HepG2 (cell line): ENCODE measurements around the gene GFRA4. TPM values are rescaled to one million over a fixed set of nuclear protein-coding genes. Genes with fewer than 3 reads are reported as not detected.

Experiments used
- ARID2 ChIP-seq: sonication (generic); formaldehyde crosslinking; IDR thresholded peaks from 2 replicates; pipeline ENCODE4 v1.8.1; 2022; ENCODE audit warnings: mild to moderate bottlenecking, missing genetic modification reagents, borderline replicate concordance
- CHD4 ChIP-seq: fragments of 200-600 bp; sonication (generic); IDR thresholded peaks from 2 replicates; pipeline ENCODE4 v1.7.0; 2017; ENCODE audit warnings: mild to moderate bottlenecking, low read length, borderline replicate concordance
- DBP ChIP-seq: sonication (generic); formaldehyde crosslinking; IDR thresholded peaks from 2 replicates; pipeline ENCODE4 v1.4.0; 2020; ENCODE audit warnings: missing genetic modification reagents; ENCODE audit errors: not compliant biosample characterization
- HDAC2 ChIP-seq: sonication (generic); formaldehyde crosslinking; IDR thresholded peaks from 2 replicates; pipeline ENCODE4 v1.4.0; 2020; ENCODE audit warnings: missing genetic modification reagents
- HDAC6 ChIP-seq: fragments of 200-600 bp; sonication (generic); IDR thresholded peaks from 2 replicates; pipeline ENCODE4 v1.7.0; 2017; ENCODE audit warnings: mild to moderate bottlenecking, antibody characterized with exemption, low read length, low read depth
- ISX ChIP-seq: sonication (generic); formaldehyde crosslinking; conservative IDR thresholded peaks from 2 replicates; pipeline ENCODE4 v1.5.0; 2020; ENCODE audit warnings: missing genetic modification reagents
- MEIS2 ChIP-seq: sonication (generic); formaldehyde crosslinking; IDR thresholded peaks from 2 replicates; pipeline ENCODE4 v1.9.0; 2021; ENCODE audit warnings: mild to moderate bottlenecking, missing genetic modification reagents
- MIER3 ChIP-seq: IDR thresholded peaks from 2 replicates; pipeline ENCODE4 v1.6.1; 2016; ENCODE audit warnings: missing compliant biosample characterization, borderline replicate concordance
- PLRG1 ChIP-seq: fragments of 450-650 bp; conservative IDR thresholded peaks from 2 replicates; pipeline ENCODE4 v1.6.1; 2016
- POGZ ChIP-seq: sonication (generic); formaldehyde crosslinking; IDR thresholded peaks from 2 replicates; pipeline ENCODE4 v1.4.0; 2020; ENCODE audit warnings: mild to moderate bottlenecking, missing genetic modification reagents
- SNAPC2 ChIP-seq: sonication (generic); formaldehyde crosslinking; IDR thresholded peaks from 2 replicates; pipeline ENCODE4 v1.8.1; 2022; ENCODE audit warnings: mild to moderate bottlenecking, missing genetic modification reagents
- SRF ChIP-seq: IDR thresholded peaks from 2 replicates; pipeline ENCODE4 v1.6.1; 2011; ENCODE audit warnings: mild to moderate bottlenecking, low read depth, low read length, moderate library complexity
- YEATS4 ChIP-seq: sonication (generic); formaldehyde crosslinking; IDR thresholded peaks from 2 replicates; pipeline ENCODE4 v1.4.0; 2020; ENCODE audit warnings: missing genetic modification reagents, borderline replicate concordance
- ZBTB1 ChIP-seq: sonication (generic); formaldehyde crosslinking; IDR thresholded peaks from 2 replicates; pipeline ENCODE4 v1.4.0; 2020; ENCODE audit warnings: missing genetic modification reagents, borderline replicate concordance
- ZBTB49 ChIP-seq: sonication (generic); formaldehyde crosslinking; IDR thresholded peaks from 2 replicates; pipeline ENCODE4 v1.4.0; 2020; ENCODE audit warnings: missing genetic modification reagents, borderline replicate concordance
- ZFP90 ChIP-seq: sonication (generic); formaldehyde crosslinking; IDR thresholded peaks from 2 replicates; pipeline ENCODE4 v1.8.0; 2022; ENCODE audit warnings: missing genetic modification reagents, mild to moderate bottlenecking, inconsistent platforms, borderline replicate concordance
- ZNF24 ChIP-seq: fragments of 450-650 bp; IDR thresholded peaks from 2 replicates; pipeline ENCODE4 v1.6.1; 2017; ENCODE audit warnings: antibody characterized with exemption, mild to moderate bottlenecking
- ZNF256 ChIP-seq: sonication (generic); formaldehyde crosslinking; conservative IDR thresholded peaks from 2 replicates; pipeline ENCODE4 v1.4.0; 2020; ENCODE audit warnings: missing genetic modification reagents
- ZNF333 ChIP-seq: sonication (generic); formaldehyde crosslinking; IDR thresholded peaks from 2 replicates; pipeline ENCODE4 v1.4.0; 2020; ENCODE audit warnings: mild to moderate bottlenecking, missing genetic modification reagents, borderline replicate concordance
- ZNF337 ChIP-seq: sonication (generic); formaldehyde crosslinking; IDR thresholded peaks from 2 replicates; pipeline ENCODE4 v1.5.1; 2020; ENCODE audit warnings: missing genetic modification reagents, low read depth, mild to moderate bottlenecking, borderline replicate concordance
- ZNF446 ChIP-seq: sonication (generic); formaldehyde crosslinking; IDR thresholded peaks from 2 replicates; pipeline ENCODE4 v1.5.0; 2020; ENCODE audit warnings: mild to moderate bottlenecking, missing genetic modification reagents
- ZNF777 ChIP-seq: sonication (generic); formaldehyde crosslinking; IDR thresholded peaks from 2 replicates; pipeline ENCODE4 v1.4.0; 2020; ENCODE audit warnings: missing genetic modification reagents
- polyA plus RNA-seq, 8 experiments: library from polyadenylated mRNA; depleted of rRNA in 3 of 8; stranded (reverse) in 7 of 8; unstranded in 1 of 8; fragments of >200 nt; fragmentation: Illumina TruSeq in 4 of 8; extraction: Trizol in 4 of 8; gene quantifications; 2 replicates each; pipeline versions ENCODE4 v1.2.1 to v1.2.3, GENCODE V29; 2011 to 2016; ENCODE audit warnings: low read depth in 4 of 8, missing spikeins in 1 of 8, mixed read lengths in 1 of 8; ENCODE audit not compliant: insufficient read depth in 1 of 8
- total RNA-seq, 5 experiments: library from RNA; depleted of rRNA; stranded (reverse); fragments of >200 nt; fragmentation: Illumina TruSeq; extraction: Trizol; gene quantifications; 2 replicates each; pipeline ENCODE4 v1.2.3, GENCODE V29; 2016; ENCODE audit warnings: low read depth in 1 of 5
- TF ChIP-seq, protein P1 (sequence below): sonication (generic); formaldehyde crosslinking; IDR thresholded peaks from 2 replicates; pipeline ENCODE4 v1.5.0; 2020; ENCODE audit warnings: mild to moderate bottlenecking, missing genetic modification reagents
- TF ChIP-seq, protein P2 (sequence below): sonication (generic); formaldehyde crosslinking; conservative IDR thresholded peaks from 2 replicates; pipeline ENCODE4 v1.4.0; 2020; ENCODE audit warnings: missing genetic modification reagents

GFRA4 gene
- total and polyA plus RNA-seq, 2 of the 13 experiments (the other 11 are each of a cell fraction or from before 2014, with no cell fraction given): not detected

DNA sequence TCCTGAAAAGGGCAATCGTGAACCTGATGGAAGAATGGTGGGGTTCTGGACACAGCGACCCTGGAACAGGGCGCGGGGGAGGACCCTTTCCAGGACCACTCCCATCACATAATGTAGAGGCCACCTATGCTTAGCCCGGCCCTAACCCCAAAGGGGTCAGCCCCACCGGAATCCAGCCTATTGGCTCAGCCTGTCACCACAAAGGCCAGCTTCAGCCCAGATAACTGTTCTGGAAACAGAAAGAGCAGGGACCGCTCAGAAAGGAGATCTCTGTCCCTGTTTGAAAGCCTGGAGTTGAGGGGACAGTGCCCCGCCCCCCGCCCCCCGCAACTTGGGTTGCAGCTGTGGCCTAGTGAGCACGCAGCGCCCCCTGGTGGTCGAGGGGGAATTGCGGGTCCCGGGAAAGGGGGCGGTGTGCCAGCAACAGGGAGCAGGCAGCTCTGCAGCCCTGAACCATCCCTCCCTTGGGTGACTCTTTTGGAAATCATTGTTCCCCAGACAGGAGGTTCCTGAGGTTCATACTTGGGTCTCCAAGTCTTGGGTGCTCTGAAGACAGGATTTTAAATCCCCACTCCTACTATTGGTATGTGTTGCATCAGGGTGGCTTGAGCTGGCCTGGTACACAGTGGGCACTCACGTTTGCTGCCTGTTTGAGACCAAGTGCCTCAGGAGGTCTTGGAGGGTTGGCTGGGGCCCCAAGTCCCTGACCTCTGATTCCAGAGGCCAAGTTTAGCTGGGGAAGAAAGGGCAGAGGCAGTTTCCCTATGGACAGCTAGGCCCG is 47.7 kb upstream of the GFRA4 start (continued):
- no peak for TF ChIP-seq SNAPC2 (CRISPR knock-in tag)
- no peak for TF ChIP-seq ZNF333
- TF ChIP-seq DBP (CRISPR knock-in tag): no peak
- TF ChIP-seq SRF: no peak
- no peak for TF ChIP-seq ZFP90 (CRISPR knock-in tag)
- TF ChIP-seq ARID2 (CRISPR knock-in tag): no peak
- no peak for TF ChIP-seq POGZ (CRISPR knock-in tag)
- TF ChIP-seq, protein P1, sequence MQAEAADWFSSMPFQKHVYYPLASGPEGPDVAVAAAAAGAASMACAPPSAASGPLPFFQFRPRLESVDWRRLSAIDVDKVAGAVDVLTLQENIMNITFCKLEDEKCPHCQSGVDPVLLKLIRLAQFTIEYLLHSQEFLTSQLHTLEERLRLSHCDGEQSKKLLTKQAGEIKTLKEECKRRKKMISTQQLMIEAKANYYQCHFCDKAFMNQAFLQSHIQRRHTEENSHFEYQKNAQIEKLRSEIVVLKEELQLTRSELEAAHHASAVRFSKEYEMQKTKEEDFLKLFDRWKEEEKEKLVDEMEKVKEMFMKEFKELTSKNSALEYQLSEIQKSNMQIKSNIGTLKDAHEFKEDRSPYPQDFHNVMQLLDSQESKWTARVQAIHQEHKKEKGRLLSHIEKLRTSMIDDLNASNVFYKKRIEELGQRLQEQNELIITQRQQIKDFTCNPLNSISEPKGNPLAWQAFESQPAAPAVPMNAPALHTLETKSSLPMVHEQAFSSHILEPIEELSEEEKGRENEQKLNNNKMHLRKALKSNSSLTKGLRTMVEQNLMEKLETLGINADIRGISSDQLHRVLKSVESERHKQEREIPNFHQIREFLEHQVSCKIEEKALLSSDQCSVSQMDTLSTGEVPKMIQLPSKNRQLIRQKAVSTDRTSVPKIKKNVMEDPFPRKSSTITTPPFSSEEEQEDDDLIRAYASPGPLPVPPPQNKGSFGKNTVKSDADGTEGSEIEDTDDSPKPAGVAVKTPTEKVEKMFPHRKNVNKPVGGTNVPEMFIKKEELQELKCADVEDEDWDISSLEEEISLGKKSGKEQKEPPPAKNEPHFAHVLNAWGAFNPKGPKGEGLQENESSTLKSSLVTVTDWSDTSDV (CRISPR knock-in tag): no peak
- no peak for TF ChIP-seq MIER3 (CRISPR knock-in tag)
- TF ChIP-seq ZBTB1 (CRISPR knock-in tag): no peak
- no peak for TF ChIP-seq CHD4
- no peak for TF ChIP-seq ZNF777 (CRISPR knock-in tag)
- TF ChIP-seq ZBTB49: no peak
- no peak for TF ChIP-seq MEIS2 (CRISPR knock-in tag)
- no peak for TF ChIP-seq PLRG1
- no peak for TF ChIP-seq ZNF446 (CRISPR knock-in tag)
- TF ChIP-seq ZNF337 (CRISPR knock-in tag): no peak
- TF ChIP-seq ZNF24: no peak
- TF ChIP-seq, protein P2, sequence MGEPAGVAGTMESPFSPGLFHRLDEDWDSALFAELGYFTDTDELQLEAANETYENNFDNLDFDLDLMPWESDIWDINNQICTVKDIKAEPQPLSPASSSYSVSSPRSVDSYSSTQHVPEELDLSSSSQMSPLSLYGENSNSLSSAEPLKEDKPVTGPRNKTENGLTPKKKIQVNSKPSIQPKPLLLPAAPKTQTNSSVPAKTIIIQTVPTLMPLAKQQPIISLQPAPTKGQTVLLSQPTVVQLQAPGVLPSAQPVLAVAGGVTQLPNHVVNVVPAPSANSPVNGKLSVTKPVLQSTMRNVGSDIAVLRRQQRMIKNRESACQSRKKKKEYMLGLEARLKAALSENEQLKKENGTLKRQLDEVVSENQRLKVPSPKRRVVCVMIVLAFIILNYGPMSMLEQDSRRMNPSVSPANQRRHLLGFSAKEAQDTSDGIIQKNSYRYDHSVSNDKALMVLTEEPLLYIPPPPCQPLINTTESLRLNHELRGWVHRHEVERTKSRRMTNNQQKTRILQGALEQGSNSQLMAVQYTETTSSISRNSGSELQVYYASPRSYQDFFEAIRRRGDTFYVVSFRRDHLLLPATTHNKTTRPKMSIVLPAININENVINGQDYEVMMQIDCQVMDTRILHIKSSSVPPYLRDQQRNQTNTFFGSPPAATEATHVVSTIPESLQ: no peak
- TF ChIP-seq ZNF256 (CRISPR knock-in tag): no peak
- TF ChIP-seq HDAC2 (CRISPR knock-in tag): no peak
- TF ChIP-seq ISX (CRISPR knock-in tag): no peak
- no peak for TF ChIP-seq HDAC6
- no peak for TF ChIP-seq YEATS4 (CRISPR knock-in tag)
